Measurements from ENCODE around the gene VAMP5.

The VAMP5 gene

DNA sequence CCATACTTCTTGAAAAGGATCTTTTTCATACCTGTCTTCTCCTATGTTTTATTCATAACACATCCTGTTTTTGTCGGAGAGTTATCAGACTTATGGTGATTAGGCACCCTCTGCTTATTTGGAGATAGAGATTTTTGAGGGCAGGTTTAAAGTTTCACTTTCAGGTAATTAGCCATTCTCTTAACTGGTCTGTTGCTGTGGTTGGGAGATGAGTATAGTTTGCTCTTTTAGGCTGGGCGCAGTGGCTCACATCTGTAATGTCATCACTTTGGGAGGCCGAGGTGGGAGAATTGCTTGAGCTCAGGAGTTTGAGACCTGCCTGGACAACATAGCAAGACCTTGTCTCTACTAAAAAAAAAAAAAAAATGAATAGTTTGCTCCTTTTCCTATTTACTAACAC, 58.5 kb downstream of the VAMP5 start:
- no peak for DNase-seq

Data from NCI-H69 (cell line).